ENCODE data around the gene SLITRK3. TPM values are rescaled to one million over a fixed set of nuclear protein-coding genes. Genes with fewer than 3 reads are reported as not detected.

The SLITRK3 gene
- total RNA-seq, 2 donors from 2014 or later, result 0.17 to 0.48 TPM

DNA sequence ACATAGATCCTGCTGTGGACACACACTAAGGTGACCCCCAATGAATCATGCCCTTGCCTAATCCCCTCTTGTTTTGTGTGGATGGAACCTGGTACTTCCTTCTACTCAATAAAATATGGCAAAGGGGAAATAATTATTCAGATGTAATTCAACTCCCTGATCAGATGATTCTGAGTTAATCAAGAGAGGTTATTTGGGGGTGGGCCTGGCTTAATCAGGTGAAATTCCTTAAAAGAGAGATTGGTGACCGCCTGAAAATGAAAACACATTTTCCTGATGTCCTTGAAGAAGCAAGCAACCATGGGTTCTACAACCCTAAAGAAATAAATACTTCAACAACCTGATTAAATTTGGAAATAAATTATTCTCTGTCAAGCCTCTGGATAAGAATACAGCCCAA lies 8.3 kb upstream of the SLITRK3 start:
- H3K27ac ChIP-seq, result no peak overlapping the region
- no peak for DNase-seq
- TF ChIP-seq, protein P1, sequence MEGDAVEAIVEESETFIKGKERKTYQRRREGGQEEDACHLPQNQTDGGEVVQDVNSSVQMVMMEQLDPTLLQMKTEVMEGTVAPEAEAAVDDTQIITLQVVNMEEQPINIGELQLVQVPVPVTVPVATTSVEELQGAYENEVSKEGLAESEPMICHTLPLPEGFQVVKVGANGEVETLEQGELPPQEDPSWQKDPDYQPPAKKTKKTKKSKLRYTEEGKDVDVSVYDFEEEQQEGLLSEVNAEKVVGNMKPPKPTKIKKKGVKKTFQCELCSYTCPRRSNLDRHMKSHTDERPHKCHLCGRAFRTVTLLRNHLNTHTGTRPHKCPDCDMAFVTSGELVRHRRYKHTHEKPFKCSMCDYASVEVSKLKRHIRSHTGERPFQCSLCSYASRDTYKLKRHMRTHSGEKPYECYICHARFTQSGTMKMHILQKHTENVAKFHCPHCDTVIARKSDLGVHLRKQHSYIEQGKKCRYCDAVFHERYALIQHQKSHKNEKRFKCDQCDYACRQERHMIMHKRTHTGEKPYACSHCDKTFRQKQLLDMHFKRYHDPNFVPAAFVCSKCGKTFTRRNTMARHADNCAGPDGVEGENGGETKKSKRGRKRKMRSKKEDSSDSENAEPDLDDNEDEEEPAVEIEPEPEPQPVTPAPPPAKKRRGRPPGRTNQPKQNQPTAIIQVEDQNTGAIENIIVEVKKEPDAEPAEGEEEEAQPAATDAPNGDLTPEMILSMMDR (IDR thresholded peaks at IDR 0.05), result no peak
- no peaks in the 10 kb centered on the region for H3K36me3 ChIP-seq
- intact Hi-C loops (cut with DNase I), result no loop called here
- no peaks in the 10 kb centered on the region for H3K9me3 ChIP-seq
- no peak overlapping the region for H3K4me3 ChIP-seq
- no peaks in the 10 kb centered on the region for H3K4me1 ChIP-seq
- H3K9ac ChIP-seq (ENCODE audit: low read depth in 2 of 2, low read length in 2 of 2), result no peak overlapping the region
- H3K27me3 ChIP-seq, result no peaks in the 10 kb centered on the region

- intact Hi-C loops (cut with DNase I), result no loop called here
- no peaks in the 10 kb centered on the region for H3K9me3 ChIP-seq
- TF ChIP-seq, protein P1 (IDR thresholded peaks at IDR 0.05), result no peak
- no peak for DNase-seq
- H3K27ac ChIP-seq, result no peak overlapping the region
- H3K36me3 ChIP-seq, result no peaks in the 10 kb centered on the region
- no peaks in the 10 kb centered on the region for H3K4me1 ChIP-seq
- no peak overlapping the region for H3K4me3 ChIP-seq
- no peaks in the 10 kb centered on the region for H3K27me3 ChIP-seq
- no peak overlapping the region for H3K9ac ChIP-seq (ENCODE audit: low read depth in 2 of 2, low read length in 2 of 2)
These were observed 6.8 kb upstream of the SLITRK3 start for GRCh38 chr3:165202995-165203394.

GRCh38 chr3:165201964-165202363 lies 5.8 kb upstream of the SLITRK3 start:
- no peaks in the 10 kb centered on the region for H3K9me3 ChIP-seq
- H3K9ac ChIP-seq (ENCODE audit: low read depth in 2 of 2, low read length in 2 of 2), result no peak overlapping the region
- TF ChIP-seq, protein P1 (IDR thresholded peaks at IDR 0.05), result no peak
- no peak overlapping the region for H3K4me3 ChIP-seq
- no peaks in the 10 kb centered on the region for H3K36me3 ChIP-seq
- no peak overlapping the region for H3K27ac ChIP-seq
- intact Hi-C loops (cut with DNase I), result no loop called here
- H3K27me3 ChIP-seq, result peaks cover 9% of the 10 kb centered on the region
- H3K4me1 ChIP-seq, result no peaks in the 10 kb centered on the region
- DNase-seq, result no peak

- intact Hi-C loops (cut with DNase I), result no loop called here
- Histone ChIP-seq H3K9me3 (no peaks in the 10 kb centered on the region), H3K9ac (ENCODE audit: low read depth in 2 of 2, low read length in 2 of 2) (no peak overlapping the region), H3K4me3 (no peak overlapping the region), H3K27me3 (peaks cover 41% of the 10 kb centered on the region), H3K36me3 (no peaks in the 10 kb centered on the region), H3K4me1 (peaks cover 3% of the 10 kb centered on the region), H3K27ac (no peak overlapping the region)
- DNase-seq, result no peak
- TF ChIP-seq, protein P1 (IDR thresholded peaks at IDR 0.05), result no peak
These were observed 1.3 kb upstream of the SLITRK3 start for GRCh38 chr3:165197481-165197800.

GRCh38 chr3:165196577-165197480 lies 645 bp upstream of the SLITRK3 start:
- Histone ChIP-seq H3K4me1 (peaks cover 3% of the 10 kb centered on the region), H3K9me3 (no peaks in the 10 kb centered on the region), H3K27me3 (peaks cover 41% of the 10 kb centered on the region), H3K4me3 (peak overlapping the region; percentile 39), H3K27ac (no peak overlapping the region), H3K9ac (ENCODE audit: low read depth in 2 of 2, low read length in 2 of 2) (no peak overlapping the region), H3K36me3 (no peaks in the 10 kb centered on the region)
- intact Hi-C loops (cut with DNase I), result no loop called here
- no peak for DNase-seq
- TF ChIP-seq, protein P1 (IDR thresholded peaks at IDR 0.05), result no peak

Data from colonic mucosa (tissue), 4 donors.